Pancreas (tissue), 10 donors: Measurements from ENCODE around the gene FAHD1. TPM values are rescaled to one million over a fixed set of nuclear protein-coding genes. Genes with fewer than 3 reads are reported as not detected.

Experiments used
- ATAC-seq, 4 donors: fragments of 200-7000 bp; cut with Tn5 transposase; one replicate each; pipeline versions ENCODE4 v1.8.0 to v1.9.1; 2020; ENCODE audit warnings: mild to moderate bottlenecking in 4 of 4, moderate library complexity in 4 of 4
- DNase-seq, 6 donors: peaks; one replicate each; pipeline ENCODE4 v3.0.0-alpha.2; 2020
- FAIRE-seq: peaks from 2 replicates; lab custom pipeline; 2012; peaks lifted over from hg19 to GRCh38; lab: Jason Lieb, UNC
- H3K27ac ChIP-seq, 4 donors: fragments of 200-600 bp; sonication (generic); 1 replicate in 3 of 4; 2 replicates in 1 of 4; pipeline versions ENCODE4 v1.5.0 to v1.8.0; 2020
- H3K27me3 ChIP-seq, 4 donors: fragments of 200-600 bp; one replicate each; pipeline ENCODE4 v1.8.0; 2021
- H3K36me3 ChIP-seq, 3 donors: fragments of 200-600 bp; sonication (generic) in 1 of 3; one replicate each; pipeline versions ENCODE4 v1.5.0 to v1.8.0; 2020 to 2021
- H3K4me1 ChIP-seq, 3 donors: fragments of 200-600 bp; one replicate each; pipeline ENCODE4 v1.8.0; 2021
- H3K4me3 ChIP-seq, 4 donors: fragments of 200-600 bp; sonication (generic) in 2 of 4; one replicate each; pipeline versions ENCODE4 v1.5.0 to v1.8.0; 2020 to 2021
- H3K9me3 ChIP-seq, 4 donors: fragments of 200-600 bp; one replicate each; pipeline ENCODE4 v1.8.0; 2021
- CTCF ChIP-seq, 4 donors: fragments of 200-600 bp; sonication (generic) in 3 of 4; IDR thresholded peaks; one replicate each; pipeline versions ENCODE4 v1.5.0 to v1.8.0; 2021; ENCODE audit warnings: antibody characterized with exemption in 4 of 4
- WGBS, 2 donors: extraction: QIAGEN DNeasy Blood & Tissue Kit; methylation state at CpG; one replicate each; pipeline ENCODE4 v1.1.7; 2013; 5-methylcytosine and 5-hydroxymethylcytosine counted together
- intact Hi-C, 3 donors: fragments of 100-400 bp; cut with DNase I; formaldehyde crosslinking; loops; one replicate each; pipeline versions ENCODE4 v1.11.1 to v1.14.2; 2022
- polyA plus RNA-seq, 2 donors: library from polyadenylated mRNA; stranded (reverse); fragments of 200-250 nt; gene quantifications; one replicate each; pipeline ENCODE4 v1.2.3, GENCODE V29; 2013
- total RNA-seq, 6 donors: library from RNA; stranded (reverse); fragmentation: NEBNext Ultra II Directional in 4 of 6; extraction: Animal tissue kit (Norgen Biotek cat#: 25700) in 4 of 6; gene quantifications; one replicate each; pipeline versions ENCODE4 v1.2.1 to v1.2.4, GENCODE V29; 2021 to 2023
- donor health status: healthy with polysubstance abuse.
- donor health status: DM: no; HTN: no; CAD: no; lungs with moderate emphysema.
- donor health status: DM: no; HTN: no; CAD: no.
- donor health status: control.
- donor health status: control.
- donor health status: Bipolar disorder and iron deficiency.
- donor health status: DM: yes; HTN: yes; CAD: no.
- donor health status: DM: no; HTN: no; CAD: no.
- donor health status: DM: no; HTN: no; CAD: no.
- donor health status: DM: yes; HTN: yes; CAD: no.

The FAHD1 gene
- total and polyA plus RNA-seq, 8 donors = 5.1 to 14.4 (median 12.2) TPM

DNA sequence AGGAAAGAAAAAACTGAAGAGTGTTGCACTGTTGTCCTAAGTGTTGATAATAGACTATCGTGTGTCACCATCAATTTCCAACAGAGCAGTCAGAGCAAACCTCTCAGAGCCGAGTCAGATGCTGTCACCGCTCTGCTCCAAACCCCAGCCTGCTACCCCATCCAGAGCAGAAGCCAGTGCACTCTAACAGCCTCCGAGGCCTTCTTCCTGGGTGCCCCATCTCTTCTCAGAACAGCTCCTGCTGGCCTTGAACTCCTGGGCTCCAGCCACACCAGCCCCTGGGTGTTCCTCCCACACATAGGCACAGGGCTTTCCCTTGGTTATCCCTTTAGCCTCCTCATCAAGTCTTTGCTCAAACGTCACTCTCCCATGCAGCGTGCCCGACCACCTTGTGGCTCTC, 24.0 kb downstream of the FAHD1 start:
- Histone ChIP-seq H3K36me3 (no peaks in the 10 kb centered on the region), H3K27me3 (no peaks in the 10 kb centered on the region), H3K27ac (no peak overlapping the region), H3K4me1 (no peaks in the 10 kb centered on the region), H3K4me3 (no peak overlapping the region), H3K9me3 (no peaks in the 10 kb centered on the region)
- no peak for TF ChIP-seq CTCF (IDR thresholded peaks at IDR 0.05)
- ATAC-seq = no peak
- no peak for DNase-seq
- no peak for FAIRE-seq
- intact Hi-C loops = no loop called here
- WGBS, 2 donors = 66 to 78% methylated on average over 7 of the region's 7 CpGs

GRCh38 chr16:1851793-1852192, 24.8 kb downstream of the FAHD1 start:
- FAIRE-seq (no peak), ATAC-seq (no peak), DNase-seq (no peak)
- TF ChIP-seq CTCF (IDR thresholded peaks at IDR 0.05) = no peak
- Histone ChIP-seq H3K36me3 (no peaks in the 10 kb centered on the region), H3K27ac (no peak overlapping the region), H3K4me3 (no peak overlapping the region), H3K4me1 (no peaks in the 10 kb centered on the region), H3K9me3 (no peaks in the 10 kb centered on the region), H3K27me3 (no peaks in the 10 kb centered on the region)
- intact Hi-C loops = no loop called here
- whole genome bisulfite sequencing, 2 donors = 68 to 76% methylated on average over 4 of the region's 4 CpGs

- Histone ChIP-seq H3K9me3 (no peaks in the 10 kb centered on the region), H3K27ac (no peak overlapping the region), H3K27me3 (peaks cover 0 to 14% (median 0%) of the 10 kb centered on the region in 4 donors), H3K4me1 (no peaks in the 10 kb centered on the region), H3K4me3 (no peak overlapping the region), H3K36me3 (no peaks in the 10 kb centered on the region)
- 27 to 38% methylated on average over 5 of the region's 5 CpGs for WGBS, 2 donors
- DNase-seq = no peak
- ATAC-seq = no peak
- intact Hi-C loops = no loop called here
- no peak for TF ChIP-seq CTCF (IDR thresholded peaks at IDR 0.05)
- no peak for FAIRE-seq
Measured at GRCh38 chr16:1857433-1858097, 30.6 kb downstream of the FAHD1 start.

GRCh38 chr16:1858189-1858865, 31.3 kb downstream of the FAHD1 start:
- H3K4me3 ChIP-seq = no peak overlapping the region
- no peak for FAIRE-seq
- no peak for ATAC-seq
- H3K9me3 ChIP-seq = no peaks in the 10 kb centered on the region
- WGBS, 2 donors = 23 to 31% methylated on average over 8 of the region's 8 CpGs
- no peak for TF ChIP-seq CTCF (IDR thresholded peaks at IDR 0.05)
- no peaks in the 10 kb centered on the region for H3K4me1 ChIP-seq
- DNase-seq = no peak
- H3K27ac ChIP-seq = no peak overlapping the region
- intact Hi-C loops = no loop called here
- peaks cover 0 to 14% (median 0%) of the 10 kb centered on the region in 4 donors for H3K27me3 ChIP-seq
- no peaks in the 10 kb centered on the region for H3K36me3 ChIP-seq

GRCh38 chr16:1859650-1860049, 32.6 kb downstream of the FAHD1 start:
- Histone ChIP-seq H3K9me3 (no peaks in the 10 kb centered on the region), H3K4me3 (no peak overlapping the region), H3K4me1 (no peaks in the 10 kb centered on the region), H3K36me3 (no peaks in the 10 kb centered on the region), H3K27me3 (peaks cover 0 to 14% (median 0%) of the 10 kb centered on the region in 4 donors), H3K27ac (no peak overlapping the region)
- ATAC-seq (no peak), DNase-seq (no peak), FAIRE-seq (no peak)
- WGBS, 2 donors = 36 to 47% methylated on average over 5 to 8 of the region's 8 CpGs
- no peak for TF ChIP-seq CTCF (IDR thresholded peaks at IDR 0.05)
- intact Hi-C loops = no loop called here
